CD4-positive, alpha-beta memory T cell (primary cell): ENCODE data around the gene CCDC3. TPM values are rescaled to one million over a fixed set of nuclear protein-coding genes. Genes with fewer than 3 reads are reported as not detected.
A peak's percentile ranks its signal among the peaks of the same experiment; 100 is the strongest.
"Not testable (repeated sequence)": the region's sequence is repeated elsewhere in the genome, so short reads cannot be mapped to it uniquely, and the experiment has no call there.

Experiments used
- CTCF ChIA-PET: fragments of 350-600 bp; sonication (Branson Sonifier 250); formaldehyde crosslinking; loops from one replicate; lab custom pipeline; 2021; ENCODE audit warnings: inconsistent platforms; ENCODE audit not compliant: partially characterized antibody; lab: Charles Lee
- POLR2A ChIA-PET: fragments of 350-600 bp; sonication (Branson Sonifier 250); formaldehyde crosslinking; loops from one replicate; lab custom pipeline; 2021; ENCODE audit not compliant: partially characterized antibody; lab: Charles Lee
- DNase-seq, 5 donors: peaks; one replicate each; pipeline versions ENCODE4 v3.0.0 to v3.0.0-alpha.2; 2020 to 2022; ENCODE audit warnings: mixed read lengths in 1 of 5
- H3K27ac ChIP-seq: one replicate; pipeline ENCODE4 v1.7.0; 2013; ENCODE audit warnings: low read depth, low read length
- H3K27me3 ChIP-seq: 2 replicates; pipeline ENCODE4 v1.7.0; 2013; ENCODE audit warnings: mild to moderate bottlenecking, low read length, moderate library complexity; ENCODE audit not compliant: insufficient read depth
- H3K36me3 ChIP-seq: 2 replicates; pipeline ENCODE4 v1.7.0; 2013; ENCODE audit warnings: mild to moderate bottlenecking, low read length, moderate library complexity; ENCODE audit not compliant: insufficient read depth
- H3K4me1 ChIP-seq: 2 replicates; pipeline ENCODE4 v1.7.0; 2013; ENCODE audit warnings: mild to moderate bottlenecking, low read length, moderate library complexity; ENCODE audit not compliant: insufficient read depth
- H3K4me3 ChIP-seq, 2 donors: one replicate each; pipeline ENCODE4 v1.7.0; 2013; ENCODE audit warnings: low read length in 2 of 2, mild to moderate bottlenecking in 1 of 2
- H3K9me3 ChIP-seq, 2 donors: one replicate each; pipeline ENCODE4 v1.7.0; 2013; ENCODE audit warnings: low read length in 2 of 2, control low read depth in 1 of 2; ENCODE audit not compliant: control insufficient read depth in 1 of 2
- H3K27ac Mint-ChIP-seq, 7 donors: one replicate each; pipeline ENCODE4 v1.8.0; 2020 to 2021; ENCODE audit warnings: mixed read lengths in 7 of 7, mild to moderate bottlenecking in 6 of 7, inconsistent platforms in 3 of 7, moderate library complexity in 3 of 7
- H3K27me3 Mint-ChIP-seq, 2 donors: one replicate each; pipeline ENCODE4 v1.8.0; 2020 to 2021; ENCODE audit warnings: mixed read lengths in 2 of 2
- H3K36me3 Mint-ChIP-seq, 2 donors: one replicate each; pipeline ENCODE4 v1.8.0; 2020 to 2021; ENCODE audit warnings: mixed read lengths in 2 of 2, inconsistent platforms in 1 of 2, mild to moderate bottlenecking in 1 of 2
- H3K4me1 Mint-ChIP-seq, 4 donors: one replicate each; pipeline ENCODE4 v1.8.0; 2020 to 2021; ENCODE audit warnings: mixed read lengths in 4 of 4, mild to moderate bottlenecking in 1 of 4
- H3K4me3 Mint-ChIP-seq, 8 donors: one replicate each; pipeline ENCODE4 v1.8.0; 2020 to 2021; ENCODE audit warnings: mixed read lengths in 8 of 8, mild to moderate bottlenecking in 7 of 8, moderate library complexity in 6 of 8, inconsistent platforms in 3 of 8
- H3K9me3 Mint-ChIP-seq, 8 donors: one replicate each; pipeline ENCODE4 v1.8.0; 2020 to 2021; ENCODE audit warnings: mixed read lengths in 8 of 8, mild to moderate bottlenecking in 5 of 8, inconsistent platforms in 3 of 8, moderate library complexity in 1 of 8
- intact Hi-C: fragments of 100-400 bp; cut with micrococcal nuclease; formaldehyde crosslinking; loops from one replicate; pipeline ENCODE4 v1.15.1; 2023
- polyA plus RNA-seq, 2 donors: library from polyadenylated mRNA; unstranded; fragments of 300-500 nt; fragmentation: Illumina TruSeq; gene quantifications; one replicate each; pipeline ENCODE4 v1.2.3, GENCODE V29; 2021
- total RNA-seq, 2 experiments: library from RNA; stranded (reverse); gene quantifications; one replicate each; pipeline ENCODE4 v1.2.3, GENCODE V29; 2021

The CCDC3 gene
- total and polyA plus RNA-seq, 4 experiments from 2014 or later = not detected

DNA sequence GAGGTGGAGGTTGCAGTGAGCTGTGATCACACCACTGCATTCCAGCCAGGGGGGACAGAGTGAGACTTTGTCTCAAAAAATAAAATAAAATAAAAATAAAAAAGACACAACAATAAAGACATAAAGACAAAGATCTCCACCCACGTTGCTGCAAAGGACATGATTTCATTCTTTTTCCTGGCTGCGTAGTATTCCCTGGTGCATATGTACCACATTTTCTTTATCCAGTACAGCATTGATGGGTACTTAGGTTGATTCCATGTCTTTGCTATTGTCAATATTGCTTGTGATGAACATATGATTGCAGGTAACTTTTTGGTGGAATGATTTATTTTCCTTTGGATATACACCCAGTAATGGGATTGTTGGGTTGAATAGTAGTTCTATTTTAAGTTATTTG, 42.0 kb upstream of the CCDC3 start:
- H3K27me3 Mint-ChIP-seq = peaks cover 5 to 9% of the 10 kb centered on the region in 2 donors
- no peak for DNase-seq
- intact Hi-C loops = no loop called here
- no peak overlapping the region for H3K27ac Mint-ChIP-seq
- Histone ChIP-seq H3K4me1 (no peaks in the 10 kb centered on the region), H3K36me3 (no peaks in the 10 kb centered on the region), H3K9me3 (no peaks in the 10 kb centered on the region), H3K4me3 (no peak overlapping the region), H3K27ac (no peak overlapping the region), H3K27me3 (no peaks in the 10 kb centered on the region)
- H3K9me3 Mint-ChIP-seq = peaks cover 0 to 12% (median 2%) of the 10 kb centered on the region in 8 donors
- ChIA-PET POLR2A (no interaction called here), CTCF (no interaction called here)
- no peaks in the 10 kb centered on the region for H3K4me1 Mint-ChIP-seq
- no peaks in the 10 kb centered on the region for H3K36me3 Mint-ChIP-seq
- H3K4me3 Mint-ChIP-seq = no peak overlapping the region

DNA sequence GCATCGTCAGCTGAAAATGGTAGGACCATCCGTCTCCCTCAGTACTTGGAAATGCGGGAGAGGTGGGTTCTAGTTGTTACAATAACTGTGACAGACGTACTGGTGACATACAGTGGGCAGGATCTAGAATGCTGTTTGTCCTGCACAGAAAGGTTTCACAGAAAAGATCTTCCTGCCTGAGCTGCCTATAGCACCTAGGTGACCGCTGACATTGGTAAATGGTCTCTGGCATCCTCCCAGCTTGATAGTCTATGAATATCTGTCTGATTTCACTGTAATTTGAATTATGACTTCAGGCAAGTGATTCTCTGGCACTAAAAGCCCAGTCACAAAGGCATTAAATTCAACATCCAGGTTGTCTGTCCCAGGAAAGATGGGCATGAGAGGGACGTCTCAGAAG, 38.2 kb upstream of the CCDC3 start:
- H3K27me3 ChIP-seq = no peaks in the 10 kb centered on the region
- no peak overlapping the region for H3K4me3 Mint-ChIP-seq
- H3K36me3 Mint-ChIP-seq = no peaks in the 10 kb centered on the region
- intact Hi-C loops = no loop called here
- H3K4me1 ChIP-seq = no peaks in the 10 kb centered on the region
- H3K27ac Mint-ChIP-seq = no peak overlapping the region
- DNase-seq = no peak
- CTCF ChIA-PET = no interaction called here
- H3K4me1 Mint-ChIP-seq = no peaks in the 10 kb centered on the region
- H3K9me3 Mint-ChIP-seq = peaks cover 0 to 12% (median 2%) of the 10 kb centered on the region in 8 donors
- no peak overlapping the region for H3K27ac ChIP-seq
- peaks cover 8 to 10% of the 10 kb centered on the region in 2 donors for H3K27me3 Mint-ChIP-seq
- no peaks in the 10 kb centered on the region for H3K9me3 ChIP-seq
- no peak overlapping the region for H3K4me3 ChIP-seq
- POLR2A ChIA-PET = no interaction called here
- H3K36me3 ChIP-seq = no peaks in the 10 kb centered on the region

DNA sequence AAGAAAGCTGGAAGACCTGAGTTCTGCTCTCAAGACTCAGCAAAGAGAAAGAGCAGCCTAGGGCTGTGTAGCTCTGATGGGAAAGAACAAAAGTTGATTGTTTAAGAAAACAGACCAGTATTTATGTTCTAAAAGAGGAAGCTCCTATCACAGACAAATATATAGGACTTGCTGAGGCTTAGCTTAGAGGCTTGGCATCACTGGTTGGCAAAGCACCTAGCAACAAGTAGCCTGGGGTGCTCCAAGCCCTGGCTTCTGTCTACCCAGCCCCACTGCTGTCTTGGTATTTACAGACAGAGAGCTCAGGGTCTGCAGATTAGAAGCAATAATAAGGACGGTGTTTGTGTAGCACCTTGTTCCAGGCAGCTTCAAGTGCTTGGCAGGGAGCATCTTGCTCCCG, 36.9 kb upstream of the CCDC3 start:
- Histone ChIP-seq H3K36me3 (no peaks in the 10 kb centered on the region), H3K4me3 (no peak overlapping the region), H3K27ac (no peak overlapping the region), H3K4me1 (no peaks in the 10 kb centered on the region), H3K27me3 (no peaks in the 10 kb centered on the region), H3K9me3 (no peaks in the 10 kb centered on the region)
- Mint-ChIP-seq H3K4me3 (no peak overlapping the region), H3K4me1 (no peaks in the 10 kb centered on the region), H3K9me3 (peaks cover 0 to 4% (median 2%) of the 10 kb centered on the region in 8 donors), H3K27ac (no peak overlapping the region), H3K36me3 (no peaks in the 10 kb centered on the region), H3K27me3 (peaks cover 6 to 7% of the 10 kb centered on the region in 2 donors)
- POLR2A ChIA-PET = interaction anchor here (0.6 kb wide), 1 partner anchor 211 kb away, joined by 3 read pairs; no protein-coding TSS in a partner anchor
- intact Hi-C loops = no loop called here
- no peak for DNase-seq
- CTCF ChIA-PET = interaction anchor here (0.6 to 1.0 kb wide), 2 partner anchors 10 to 784 kb away, joined by 4 read pairs; no protein-coding TSS in a partner anchor

DNA sequence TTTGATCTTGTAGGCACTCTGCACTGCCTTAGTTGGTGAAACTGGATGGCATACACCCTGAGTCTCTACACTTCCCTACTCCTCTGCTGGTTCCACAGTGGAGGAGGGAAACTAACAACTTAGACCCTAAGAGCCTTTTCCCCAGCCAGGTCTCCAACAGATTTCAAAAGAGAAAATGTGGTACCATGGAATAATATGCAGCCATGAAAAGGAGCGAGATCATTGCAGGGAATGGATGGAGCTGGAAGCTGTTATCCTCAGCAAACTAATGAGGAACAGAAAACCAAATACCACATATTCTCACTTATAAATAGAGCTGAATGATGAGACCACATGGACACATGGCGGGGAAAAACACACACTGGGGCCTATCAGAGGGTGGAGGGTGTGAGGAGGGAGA, 36.3 kb upstream of the CCDC3 start:
- no peak overlapping the region for H3K27ac Mint-ChIP-seq
- no peaks in the 10 kb centered on the region for H3K4me1 Mint-ChIP-seq
- Histone ChIP-seq H3K36me3 (no peaks in the 10 kb centered on the region), H3K4me1 (no peaks in the 10 kb centered on the region), H3K9me3 (no peaks in the 10 kb centered on the region), H3K27me3 (no peaks in the 10 kb centered on the region), H3K27ac (no peak overlapping the region), H3K4me3 (no peak overlapping the region)
- POLR2A ChIA-PET = no interaction called here
- H3K9me3 Mint-ChIP-seq = no peaks in the 10 kb centered on the region
- CTCF ChIA-PET = interaction anchor here (0.6 to 1.0 kb wide), 2 partner anchors 11 to 784 kb away, joined by 4 read pairs; no protein-coding TSS in a partner anchor
- DNase-seq = no peak
- no peaks in the 10 kb centered on the region for H3K36me3 Mint-ChIP-seq
- H3K27me3 Mint-ChIP-seq = peaks cover 6 to 7% of the 10 kb centered on the region in 2 donors
- intact Hi-C loops = no loop called here
- no peak overlapping the region for H3K4me3 Mint-ChIP-seq

DNA sequence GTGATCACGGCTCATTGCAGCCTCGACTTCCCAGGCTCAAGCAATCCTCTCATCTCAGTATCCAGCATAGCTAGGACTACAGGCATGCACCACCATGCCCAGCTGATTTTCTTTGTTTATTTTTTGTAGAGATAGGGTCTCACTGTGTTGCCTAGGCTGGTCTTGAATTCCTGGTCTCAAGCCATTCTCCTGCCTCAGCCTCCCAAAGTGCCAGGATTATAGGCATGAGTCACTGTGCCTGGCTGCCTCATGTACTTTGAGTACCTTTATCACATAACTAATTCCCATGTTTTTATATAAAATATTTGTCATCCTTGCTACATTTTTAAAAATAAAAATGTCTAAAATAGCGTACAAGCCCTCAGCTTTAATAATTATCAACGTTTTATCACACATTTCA, 35.3 kb upstream of the CCDC3 start:
- Mint-ChIP-seq H3K4me1 (no peaks in the 10 kb centered on the region), H3K4me3 (no peak overlapping the region), H3K27ac (no peak overlapping the region), H3K9me3 (no peaks in the 10 kb centered on the region), H3K27me3 (peaks cover 7 to 10% of the 10 kb centered on the region in 2 donors), H3K36me3 (no peaks in the 10 kb centered on the region)
- Histone ChIP-seq H3K4me3 (no peak overlapping the region), H3K4me1 (no peaks in the 10 kb centered on the region), H3K9me3 (no peaks in the 10 kb centered on the region), H3K27me3 (no peaks in the 10 kb centered on the region), H3K36me3 (no peaks in the 10 kb centered on the region), H3K27ac (no peak overlapping the region)
- ChIA-PET POLR2A (no interaction called here), CTCF (no interaction called here)
- no peak for DNase-seq
- intact Hi-C loops = no loop called here

DNA sequence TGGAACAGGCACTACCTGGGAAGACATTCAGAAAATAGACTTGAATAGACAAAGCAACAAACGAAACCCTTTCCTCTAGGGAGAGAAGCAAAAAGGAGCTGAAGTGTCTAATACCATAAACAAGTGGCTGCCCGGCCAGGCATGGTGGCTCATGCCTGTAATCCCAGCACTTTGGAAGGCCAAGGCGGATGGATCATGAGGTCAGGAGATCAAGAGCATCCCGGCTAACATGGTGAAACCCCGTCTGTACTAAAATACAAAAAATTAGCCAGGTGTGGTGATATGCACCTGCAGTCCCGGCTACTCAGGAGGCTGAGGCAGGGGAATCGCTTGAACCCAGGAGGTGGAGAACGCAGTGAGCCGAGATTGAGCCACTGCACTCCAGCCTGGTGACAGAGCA, 34.2 kb upstream of the CCDC3 start:
- DNase-seq, H3K27me3 ChIP-seq, H3K27me3 Mint-ChIP-seq, CTCF ChIA-PET, H3K4me1 ChIP-seq, H3K4me3 ChIP-seq, H3K9me3 Mint-ChIP-seq, H3K36me3 ChIP-seq, H3K36me3 Mint-ChIP-seq, H3K27ac ChIP-seq, H3K9me3 ChIP-seq, H3K4me1 Mint-ChIP-seq, H3K4me3 Mint-ChIP-seq, POLR2A ChIA-PET, intact Hi-C loops: not testable (repeated sequence)
- H3K27ac Mint-ChIP-seq = peak overlapping the region in 1 of 7 donors; percentile 52

DNA sequence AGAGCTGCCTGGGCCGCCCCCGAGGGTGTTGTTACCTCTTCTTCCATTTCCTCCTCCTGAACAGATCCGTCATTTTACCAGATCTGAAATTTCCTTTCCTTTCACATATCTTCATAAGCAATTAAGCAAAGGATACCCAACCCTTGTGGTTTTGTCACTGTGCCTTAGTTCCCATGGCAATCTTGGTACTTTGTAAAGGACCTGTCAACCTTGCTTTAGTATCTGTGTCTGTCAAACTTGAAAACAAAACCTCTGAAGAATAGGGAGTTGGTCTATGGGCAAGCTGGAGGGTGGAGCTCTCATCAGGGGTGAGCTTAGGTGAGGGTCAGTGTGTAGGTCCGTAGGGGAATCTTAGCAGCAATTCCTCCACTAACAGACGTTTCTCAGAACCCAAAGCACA, 25.4 kb upstream of the CCDC3 start:
- Histone ChIP-seq H3K4me3 (no peak overlapping the region), H3K27me3 (no peaks in the 10 kb centered on the region), H3K4me1 (no peaks in the 10 kb centered on the region), H3K27ac (no peak overlapping the region), H3K36me3 (no peaks in the 10 kb centered on the region), H3K9me3 (peaks cover 0 to 6% of the 10 kb centered on the region in 2 donors)
- Mint-ChIP-seq H3K4me1 (no peaks in the 10 kb centered on the region), H3K4me3 (no peak overlapping the region), H3K27me3 (peaks cover 23% of the 10 kb centered on the region in 2 donors), H3K9me3 (peaks cover 2 to 35% (median 29%) of the 10 kb centered on the region in 8 donors), H3K36me3 (peaks cover 3% of the 10 kb centered on the region in 2 donors), H3K27ac (no peak overlapping the region)
- ChIA-PET POLR2A (no interaction called here), CTCF (no interaction called here)
- intact Hi-C loops = no loop called here
- no peak for DNase-seq

DNA sequence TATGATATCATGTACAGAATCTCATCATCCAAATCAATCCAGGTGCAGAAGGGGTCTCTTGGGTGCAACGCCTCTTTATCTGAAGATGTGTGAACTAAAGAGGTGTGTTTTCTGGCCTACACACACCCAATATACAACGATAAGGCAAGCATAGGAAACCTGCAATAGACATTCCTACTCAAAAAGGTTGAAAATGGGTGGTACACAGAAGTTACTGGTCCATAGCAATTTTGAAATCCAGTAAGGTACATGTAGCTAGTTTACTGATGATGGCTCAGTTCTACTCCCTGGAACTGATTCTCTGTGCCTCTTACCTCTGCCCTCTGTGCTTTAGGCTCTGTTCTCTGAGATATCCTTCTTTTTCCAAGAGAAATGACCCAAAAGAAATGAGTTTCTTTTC, 22.2 kb upstream of the CCDC3 start:
- no peaks in the 10 kb centered on the region for H3K27me3 ChIP-seq
- H3K36me3 Mint-ChIP-seq = peaks cover 3% of the 10 kb centered on the region in 2 donors
- no peaks in the 10 kb centered on the region for H3K4me1 Mint-ChIP-seq
- intact Hi-C loops = no loop called here
- POLR2A ChIA-PET = no interaction called here
- CTCF ChIA-PET = no interaction called here
- H3K9me3 Mint-ChIP-seq = peaks cover 2 to 42% (median 29%) of the 10 kb centered on the region in 8 donors
- H3K4me3 Mint-ChIP-seq = no peak overlapping the region
- no peaks in the 10 kb centered on the region for H3K36me3 ChIP-seq
- H3K27ac ChIP-seq = no peak overlapping the region
- H3K27ac Mint-ChIP-seq = no peak overlapping the region
- peaks cover 0 to 6% of the 10 kb centered on the region in 2 donors for H3K9me3 ChIP-seq
- H3K4me3 ChIP-seq = no peak overlapping the region
- no peak for DNase-seq
- peaks cover 20 to 28% of the 10 kb centered on the region in 2 donors for H3K27me3 Mint-ChIP-seq
- H3K4me1 ChIP-seq = no peaks in the 10 kb centered on the region
